DMS114 treated with DMSO at 0.1 percent for 48 hours (cell line): ENCODE measurements around the gene COPG1.

Source experiments
- DNase-seq: peaks from one replicate; lab custom pipeline; 2025; ENCODE audit not compliant: unreplicated experiment; lab: John Stamatoyannopoulos, UW

The COPG1 gene

GRCh38 chr3:129278439-129278965 lies 29.1 kb downstream of the COPG1 start, which contains the start of gene HMCES:
Gene HMCES, plus strand, starts transcription at chr3:129278870. Its CDS starts 863 bp downstream, at chr3:129279733.
- DNase-seq = peak; percentile 78

GRCh38 chr3:129278966-129279906 lies 29.8 kb downstream of the COPG1 start:
- DNase-seq = peak; percentile 45

GRCh38 chr3:129280183-129280582 lies 30.8 kb downstream of the COPG1 start:
- DNase-seq = no peak

GRCh38 chr3:129281726-129282125 lies 32.3 kb downstream of the COPG1 start:
- DNase-seq = no peak

GRCh38 chr3:129282727-129283327 lies 33.4 kb downstream of the COPG1 start:
- DNase-seq = no peak

GRCh38 chr3:129286081-129286480 lies 36.7 kb downstream of the COPG1 start:
- DNase-seq = no peak

- no peak for DNase-seq
These were observed 39.0 kb downstream of the COPG1 start for GRCh38 chr3:129288446-129288845.

GRCh38 chr3:129289201-129289921 lies 40.0 kb downstream of the COPG1 start:
- no peak for DNase-seq

- no peak for DNase-seq
These were observed 42.0 kb downstream of the COPG1 start for GRCh38 chr3:129291236-129291886.

GRCh38 chr3:129295286-129295685 lies 45.9 kb downstream of the COPG1 start:
- no peak for DNase-seq

GRCh38 chr3:129304146-129304961 lies 54.9 kb downstream of the COPG1 start:
- no peak for DNase-seq

- no peak for DNase-seq
These were observed 55.5 kb downstream of the COPG1 start for GRCh38 chr3:129304962-129305222.

- no peak for DNase-seq
These were observed 56.2 kb downstream of the COPG1 start for GRCh38 chr3:129305592-129306091.

- DNase-seq = no peak
These were observed 59.2 kb downstream of the COPG1 start for GRCh38 chr3:129308636-129309035.

- DNase-seq = no peak
These were observed 61.0 kb downstream of the COPG1 start for GRCh38 chr3:129310111-129311011.

- no peak for DNase-seq
These were observed 61.9 kb downstream of the COPG1 start for GRCh38 chr3:129311054-129311902.

- DNase-seq = no peak
These were observed 62.7 kb downstream of the COPG1 start for GRCh38 chr3:129312021-129312639.
